ENCODE results near the gene MSI1. TPM values are rescaled to one million over a fixed set of nuclear protein-coding genes. Genes with fewer than 3 reads are reported as not detected.
A peak's percentile ranks its signal among the peaks of the same experiment; 100 is the strongest.

Gene MSI1
- total and polyA plus RNA-seq, 3 donors from 2014 or later: 7.4 to 25.1 (median 14.8) TPM

DNA sequence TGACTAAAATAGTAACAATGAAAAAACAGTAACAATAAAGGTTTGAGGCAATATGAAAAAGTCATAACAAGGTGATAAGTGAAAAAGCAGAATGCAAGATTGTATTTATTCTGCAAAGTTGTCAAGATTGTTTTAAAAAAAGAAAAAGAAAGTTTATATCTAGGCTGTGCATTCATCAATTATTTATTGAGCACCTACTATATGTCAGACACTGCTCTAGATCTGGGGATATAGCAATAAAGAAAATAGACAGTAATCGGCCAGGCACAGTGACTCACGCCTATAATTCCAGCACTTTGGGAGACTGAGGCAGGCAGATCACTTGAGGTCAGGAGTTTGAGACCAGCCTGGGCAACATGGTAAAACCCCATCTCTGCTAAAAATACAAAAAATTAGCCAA, 45.2 kb downstream of the MSI1 start:
- Histone ChIP-seq H3K4me1 (peaks cover 10% of the 10 kb centered on the region), H3K27ac (no peak overlapping the region), H3K4me3 (no peak overlapping the region), H3K9me3 (no peaks in the 10 kb centered on the region), H3K27me3 (no peaks in the 10 kb centered on the region), H3K36me3 (ENCODE audit: low read depth, missing control alignments) (no peaks in the 10 kb centered on the region)
- TF ChIP-seq CTCF (IDR thresholded peaks at IDR 0.05) (no peak), POLR2A (IDR thresholded peaks at IDR 0.05) (no peak)
- WGBS, 2 donors: 94 to 95% methylated on average over 2 of the region's 2 CpGs
- DNase-seq: no peak
- intact Hi-C loops (cut with DNase I; ENCODE audit: low total_unique reads): no loop called here

- Histone ChIP-seq H3K36me3 (ENCODE audit: low read depth, missing control alignments) (no peaks in the 10 kb centered on the region), H3K9me3 (no peaks in the 10 kb centered on the region), H3K27me3 (no peaks in the 10 kb centered on the region), H3K4me3 (no peak overlapping the region), H3K4me1 (peaks cover 7% of the 10 kb centered on the region), H3K27ac (no peak overlapping the region)
- intact Hi-C loops (cut with DNase I; ENCODE audit: low total_unique reads): no loop called here
- 77 to 78% methylated on average over 13 of the region's 13 CpGs for WGBS, 2 donors
- TF ChIP-seq CTCF (IDR thresholded peaks at IDR 0.05) (no peak), POLR2A (IDR thresholded peaks at IDR 0.05) (no peak)
- DNase-seq: no peak
These were observed 47.4 kb downstream of the MSI1 start for GRCh38 chr12:120321382-120322202.

DNA sequence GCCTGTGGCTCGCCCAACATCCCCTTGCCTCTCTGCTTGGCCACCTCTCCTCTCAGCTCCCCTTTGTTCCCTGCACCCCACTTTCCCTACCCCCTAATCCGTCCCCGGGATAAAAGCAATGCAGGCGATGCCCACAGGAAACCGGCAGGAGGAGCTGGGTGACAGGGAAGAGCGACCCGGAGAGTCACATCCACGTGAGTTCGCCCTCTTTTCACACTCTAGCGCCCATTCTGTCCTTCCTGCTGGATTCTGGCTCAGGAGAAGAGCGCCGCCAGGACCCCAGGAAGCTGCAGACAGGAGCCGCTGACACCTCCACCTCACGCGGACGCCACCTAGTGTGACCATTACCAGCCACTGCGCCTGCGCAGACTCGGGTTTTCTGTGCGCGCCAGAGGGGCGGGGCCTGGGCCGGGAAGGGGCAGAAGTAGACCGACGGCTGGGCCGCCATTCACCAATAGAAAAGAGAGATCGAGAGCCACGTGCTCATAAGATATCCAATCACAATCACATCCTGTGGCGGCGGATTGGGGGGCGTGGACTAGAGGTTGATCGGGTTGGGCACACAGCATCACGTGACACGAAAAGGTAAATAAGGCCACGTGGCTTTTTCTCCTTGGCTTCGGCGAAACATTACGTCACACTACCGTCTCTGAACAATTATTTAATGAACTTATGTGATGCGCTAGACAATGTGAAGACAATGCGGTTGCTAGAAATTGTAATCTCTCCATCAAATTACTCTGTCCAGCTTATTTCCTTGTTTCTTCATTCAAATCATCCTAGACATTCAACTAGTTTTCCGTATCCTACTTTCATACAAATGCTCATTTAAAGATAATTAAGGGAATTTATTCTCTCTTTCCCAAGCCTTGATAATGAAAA, 51.5 kb downstream of the MSI1 start:
- H3K36me3 ChIP-seq (ENCODE audit: low read depth, missing control alignments): no peaks in the 10 kb centered on the region
- H3K27me3 ChIP-seq: no peaks in the 10 kb centered on the region
- TF ChIP-seq CTCF (IDR thresholded peaks at IDR 0.05): peak; percentile 40 to 63 (median 62)
- TF ChIP-seq POLR2A (IDR thresholded peaks at IDR 0.05): peak; percentile 12
- no peaks in the 10 kb centered on the region for H3K9me3 ChIP-seq
- peaks cover 7% of the 10 kb centered on the region for H3K4me1 ChIP-seq
- H3K27ac ChIP-seq: peak overlapping the region; percentile 82 to 87
- intact Hi-C loops (cut with DNase I; ENCODE audit: low total_unique reads): no loop called here
- 1 to 2% methylated on average over 35 to 38 of the region's 42 CpGs for WGBS, 2 donors
- peak overlapping the region; percentile 53 to 75 for H3K4me3 ChIP-seq
- peak; percentile 100 for DNase-seq

DNA sequence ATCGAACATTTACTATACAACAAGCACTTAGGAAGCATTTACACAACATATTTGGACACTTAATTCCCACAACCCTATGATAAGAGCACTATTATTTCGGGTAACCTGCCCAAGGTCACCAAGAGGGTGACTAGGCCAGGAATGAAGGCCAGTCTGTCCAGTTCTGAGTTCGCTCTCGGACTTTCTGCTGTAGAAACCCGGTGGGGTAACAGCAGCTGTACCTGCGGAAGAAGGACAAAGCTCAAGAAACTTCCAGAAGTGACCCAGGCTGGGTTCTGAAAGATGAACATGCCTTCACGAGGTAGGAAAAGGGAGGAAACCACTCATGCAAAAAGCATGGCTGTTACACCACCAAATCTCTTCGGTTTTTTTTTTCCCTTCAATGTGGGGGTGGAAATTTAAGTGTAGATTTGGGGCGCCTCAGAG, 52.2 kb downstream of the MSI1 start:
- intact Hi-C loops (cut with DNase I; ENCODE audit: low total_unique reads): no loop called here
- TF ChIP-seq CTCF (IDR thresholded peaks at IDR 0.05) (no peak), POLR2A (IDR thresholded peaks at IDR 0.05) (no peak)
- H3K9me3 ChIP-seq: no peaks in the 10 kb centered on the region
- WGBS, 2 donors: 12% methylated on average over 9 of the region's 9 CpGs
- no peaks in the 10 kb centered on the region for H3K36me3 ChIP-seq (ENCODE audit: low read depth, missing control alignments)
- H3K27me3 ChIP-seq: no peaks in the 10 kb centered on the region
- H3K4me3 ChIP-seq: peak overlapping the region; percentile 53 to 75
- H3K27ac ChIP-seq: peak overlapping the region; percentile 82 to 87
- no peak for DNase-seq
- H3K4me1 ChIP-seq: peaks cover 7% of the 10 kb centered on the region
